Adipocyte (in vitro differentiated cells): ENCODE data around the gene ZNF343.
A peak's percentile ranks its signal among the peaks of the same experiment; 100 is the strongest.

Experiments used
- DNase-seq: peaks from one replicate; pipeline ENCODE4 v3.0.0-alpha.2; 2015; ENCODE audit warnings: low read depth
- H3K27me3 ChIP-seq: replicated peaks from 2 replicates; pipeline ENCODE4 v1.7.0; 2013; ENCODE audit warnings: mild to moderate bottlenecking, low read length, moderate library complexity; ENCODE audit not compliant: control insufficient read depth, insufficient read depth
- H3K36me3 ChIP-seq: 2 replicates; pipeline ENCODE4 v1.7.0; 2013; ENCODE audit warnings: low read length, mild to moderate bottlenecking, moderate library complexity; ENCODE audit not compliant: control insufficient read depth, insufficient read depth, severe bottlenecking
- H3K4me1 ChIP-seq: 2 replicates; pipeline ENCODE4 v1.7.0; 2013; ENCODE audit warnings: mild to moderate bottlenecking, low read length, moderate library complexity; ENCODE audit not compliant: control insufficient read depth, insufficient read depth
- H3K4me3 ChIP-seq: 2 replicates; pipeline ENCODE4 v1.7.0; 2013; ENCODE audit warnings: mild to moderate bottlenecking, low read length, moderate library complexity
- H3K9ac ChIP-seq: 2 replicates; pipeline ENCODE4 v1.7.0; 2013; ENCODE audit warnings: mild to moderate bottlenecking, low read length, moderate library complexity
- H3K9me3 ChIP-seq: 2 replicates; pipeline ENCODE4 v1.7.0; 2013; ENCODE audit warnings: mild to moderate bottlenecking, low read length, moderate library complexity; ENCODE audit not compliant: control insufficient read depth

Gene ZNF343

GRCh38 chr20:2468581-2469407 is 39.9 kb downstream of the ZNF343 start:
- H3K27me3 ChIP-seq = no peaks in the 10 kb centered on the region
- peaks cover 40% of the 10 kb centered on the region for H3K36me3 ChIP-seq
- DNase-seq = peak; percentile 20
- peak overlapping the region; percentile 95 for H3K9ac ChIP-seq
- peaks cover 24% of the 10 kb centered on the region for H3K4me1 ChIP-seq
- H3K9me3 ChIP-seq = no peaks in the 10 kb centered on the region
- peak overlapping the region; percentile 93 for H3K4me3 ChIP-seq

- H3K27me3 ChIP-seq = no peaks in the 10 kb centered on the region
- peaks cover 54% of the 10 kb centered on the region for H3K36me3 ChIP-seq
- H3K9me3 ChIP-seq = no peaks in the 10 kb centered on the region
- no peak overlapping the region for H3K4me3 ChIP-seq
- H3K4me1 ChIP-seq = peaks cover 24% of the 10 kb centered on the region
- DNase-seq = no peak
- no peak overlapping the region for H3K9ac ChIP-seq
Measured at GRCh38 chr20:2467412-2467811, 41.3 kb downstream of the ZNF343 start.

- no peak overlapping the region for H3K9ac ChIP-seq
- H3K4me3 ChIP-seq = no peak overlapping the region
- peaks cover 35% of the 10 kb centered on the region for H3K4me1 ChIP-seq
- no peaks in the 10 kb centered on the region for H3K9me3 ChIP-seq
- no peaks in the 10 kb centered on the region for H3K27me3 ChIP-seq
- DNase-seq = no peak
- H3K36me3 ChIP-seq = peaks cover 77% of the 10 kb centered on the region
Measured at GRCh38 chr20:2465100-2465499, 43.6 kb downstream of the ZNF343 start.

- Histone ChIP-seq H3K4me3 (no peak overlapping the region), H3K9ac (no peak overlapping the region), H3K9me3 (no peaks in the 10 kb centered on the region), H3K36me3 (peaks cover 89% of the 10 kb centered on the region), H3K27me3 (no peaks in the 10 kb centered on the region), H3K4me1 (peaks cover 29% of the 10 kb centered on the region)
- DNase-seq = no peak
Measured at GRCh38 chr20:2463616-2464365, 44.9 kb downstream of the ZNF343 start.

- Histone ChIP-seq H3K9me3 (no peaks in the 10 kb centered on the region), H3K27me3 (no peaks in the 10 kb centered on the region), H3K36me3 (peaks cover 87% of the 10 kb centered on the region), H3K4me3 (no peak overlapping the region), H3K4me1 (peaks cover 16% of the 10 kb centered on the region), H3K9ac (no peak overlapping the region)
- no peak for DNase-seq
Measured at GRCh38 chr20:2462484-2462883, 46.2 kb downstream of the ZNF343 start.

- Histone ChIP-seq H3K4me1 (peaks cover 21% of the 10 kb centered on the region), H3K4me3 (no peak overlapping the region), H3K9ac (no peak overlapping the region), H3K36me3 (peaks cover 71% of the 10 kb centered on the region), H3K27me3 (no peaks in the 10 kb centered on the region), H3K9me3 (no peaks in the 10 kb centered on the region)
- DNase-seq = no peak
Measured at GRCh38 chr20:2460752-2461424, 47.8 kb downstream of the ZNF343 start.

- Histone ChIP-seq H3K9me3 (no peaks in the 10 kb centered on the region), H3K4me1 (peaks cover 27% of the 10 kb centered on the region), H3K36me3 (peaks cover 64% of the 10 kb centered on the region), H3K4me3 (no peak overlapping the region), H3K27me3 (no peaks in the 10 kb centered on the region), H3K9ac (no peak overlapping the region)
- DNase-seq = no peak
Measured at GRCh38 chr20:2459981-2460751, 48.5 kb downstream of the ZNF343 start.

GRCh38 chr20:2458919-2459499 is 49.7 kb downstream of the ZNF343 start:
- no peaks in the 10 kb centered on the region for H3K27me3 ChIP-seq
- DNase-seq = no peak
- peaks cover 52% of the 10 kb centered on the region for H3K36me3 ChIP-seq
- H3K9me3 ChIP-seq = no peaks in the 10 kb centered on the region
- H3K4me3 ChIP-seq = no peak overlapping the region
- H3K4me1 ChIP-seq = peaks cover 27% of the 10 kb centered on the region
- H3K9ac ChIP-seq = no peak overlapping the region

GRCh38 chr20:2455771-2456497 is 52.8 kb downstream of the ZNF343 start:
- peaks cover 21% of the 10 kb centered on the region for H3K36me3 ChIP-seq
- H3K27me3 ChIP-seq = no peaks in the 10 kb centered on the region
- no peak overlapping the region for H3K4me3 ChIP-seq
- peaks cover 30% of the 10 kb centered on the region for H3K4me1 ChIP-seq
- no peak overlapping the region for H3K9ac ChIP-seq
- DNase-seq = no peak
- no peaks in the 10 kb centered on the region for H3K9me3 ChIP-seq

- no peak overlapping the region for H3K4me3 ChIP-seq
- DNase-seq = no peak
- no peaks in the 10 kb centered on the region for H3K9me3 ChIP-seq
- no peaks in the 10 kb centered on the region for H3K27me3 ChIP-seq
- H3K4me1 ChIP-seq = peaks cover 45% of the 10 kb centered on the region
- no peak overlapping the region for H3K9ac ChIP-seq
- peaks cover under 1% of the 10 kb centered on the region for H3K36me3 ChIP-seq
Measured at GRCh38 chr20:2453792-2454191, 54.9 kb downstream of the ZNF343 start.
